ENCODE results near the gene MINDY1. TPM values are rescaled to one million over a fixed set of nuclear protein-coding genes. Genes with fewer than 3 reads are reported as not detected.

The MINDY1 gene
- total and polyA plus RNA-seq, 9 of the 15 experiments (the other 6 are each of a cell fraction or from before 2014, with no cell fraction given) = 0.49 to 11.0 (median 6.0) TPM

DNA sequence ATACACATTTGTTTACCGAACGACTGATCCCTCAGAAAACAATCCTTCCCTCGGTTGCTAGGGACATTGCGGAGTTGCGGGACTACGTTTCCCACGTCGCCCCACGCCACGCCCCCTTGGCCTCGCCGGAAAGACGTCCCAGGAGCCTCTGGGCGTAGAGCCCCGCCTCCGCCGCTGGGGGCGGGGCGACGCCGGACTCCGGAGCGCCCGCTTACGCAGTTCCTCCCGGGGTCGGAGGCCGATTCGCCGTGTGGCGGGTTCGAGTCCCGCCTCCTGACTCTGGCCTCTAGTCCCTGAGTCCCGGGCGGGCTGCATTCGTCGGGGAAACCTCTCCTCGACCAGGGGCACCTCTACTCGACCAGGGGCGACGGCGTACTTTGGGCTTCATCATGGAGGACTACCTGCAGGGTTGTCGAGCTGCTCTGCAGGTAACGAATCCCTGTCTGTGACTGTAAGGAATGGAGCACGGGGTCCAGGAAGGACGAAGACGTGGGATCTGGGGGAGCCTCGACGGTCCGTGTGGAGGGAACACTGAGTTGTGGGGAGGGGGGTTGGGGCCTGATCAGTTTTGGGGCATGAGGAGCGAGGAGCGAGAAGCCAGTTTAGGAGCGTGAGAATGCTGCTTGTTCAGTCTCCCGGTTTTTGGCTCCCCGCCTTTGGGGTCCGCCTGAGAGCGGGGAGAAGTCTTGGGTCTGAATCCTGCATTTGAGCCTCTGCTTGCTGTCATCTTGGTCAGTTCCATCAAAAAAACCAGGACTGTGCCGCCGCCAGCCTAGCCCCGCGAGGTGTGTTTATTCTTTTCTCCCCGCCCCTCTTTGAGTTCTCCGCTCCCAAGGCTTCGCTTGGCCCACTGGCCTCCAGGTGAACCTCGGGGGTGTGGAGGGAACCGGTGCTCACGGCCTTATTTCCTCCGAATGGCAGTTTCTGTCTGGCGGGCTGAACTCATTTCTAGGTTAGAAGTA is 1.8 kb upstream of the MINDY1 start, which contains the start of gene PRUNE1 (continued):
- TF ChIP-seq, protein P1, sequence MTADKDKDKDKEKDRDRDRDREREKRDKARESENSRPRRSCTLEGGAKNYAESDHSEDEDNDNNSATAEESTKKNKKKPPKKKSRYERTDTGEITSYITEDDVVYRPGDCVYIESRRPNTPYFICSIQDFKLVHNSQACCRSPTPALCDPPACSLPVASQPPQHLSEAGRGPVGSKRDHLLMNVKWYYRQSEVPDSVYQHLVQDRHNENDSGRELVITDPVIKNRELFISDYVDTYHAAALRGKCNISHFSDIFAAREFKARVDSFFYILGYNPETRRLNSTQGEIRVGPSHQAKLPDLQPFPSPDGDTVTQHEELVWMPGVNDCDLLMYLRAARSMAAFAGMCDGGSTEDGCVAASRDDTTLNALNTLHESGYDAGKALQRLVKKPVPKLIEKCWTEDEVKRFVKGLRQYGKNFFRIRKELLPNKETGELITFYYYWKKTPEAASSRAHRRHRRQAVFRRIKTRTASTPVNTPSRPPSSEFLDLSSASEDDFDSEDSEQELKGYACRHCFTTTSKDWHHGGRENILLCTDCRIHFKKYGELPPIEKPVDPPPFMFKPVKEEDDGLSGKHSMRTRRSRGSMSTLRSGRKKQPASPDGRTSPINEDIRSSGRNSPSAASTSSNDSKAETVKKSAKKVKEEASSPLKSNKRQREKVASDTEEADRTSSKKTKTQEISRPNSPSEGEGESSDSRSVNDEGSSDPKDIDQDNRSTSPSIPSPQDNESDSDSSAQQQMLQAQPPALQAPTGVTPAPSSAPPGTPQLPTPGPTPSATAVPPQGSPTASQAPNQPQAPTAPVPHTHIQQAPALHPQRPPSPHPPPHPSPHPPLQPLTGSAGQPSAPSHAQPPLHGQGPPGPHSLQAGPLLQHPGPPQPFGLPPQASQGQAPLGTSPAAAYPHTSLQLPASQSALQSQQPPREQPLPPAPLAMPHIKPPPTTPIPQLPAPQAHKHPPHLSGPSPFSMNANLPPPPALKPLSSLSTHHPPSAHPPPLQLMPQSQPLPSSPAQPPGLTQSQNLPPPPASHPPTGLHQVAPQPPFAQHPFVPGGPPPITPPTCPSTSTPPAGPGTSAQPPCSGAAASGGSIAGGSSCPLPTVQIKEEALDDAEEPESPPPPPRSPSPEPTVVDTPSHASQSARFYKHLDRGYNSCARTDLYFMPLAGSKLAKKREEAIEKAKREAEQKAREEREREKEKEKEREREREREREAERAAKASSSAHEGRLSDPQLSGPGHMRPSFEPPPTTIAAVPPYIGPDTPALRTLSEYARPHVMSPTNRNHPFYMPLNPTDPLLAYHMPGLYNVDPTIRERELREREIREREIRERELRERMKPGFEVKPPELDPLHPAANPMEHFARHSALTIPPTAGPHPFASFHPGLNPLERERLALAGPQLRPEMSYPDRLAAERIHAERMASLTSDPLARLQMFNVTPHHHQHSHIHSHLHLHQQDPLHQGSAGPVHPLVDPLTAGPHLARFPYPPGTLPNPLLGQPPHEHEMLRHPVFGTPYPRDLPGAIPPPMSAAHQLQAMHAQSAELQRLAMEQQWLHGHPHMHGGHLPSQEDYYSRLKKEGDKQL (CRISPR knock-in tag; IDR thresholded peaks at IDR 0.05; ENCODE audit: borderline replicate concordance) = no peak
- TF ChIP-seq ZNF253 (CRISPR knock-in tag; conservative IDR thresholded peaks at IDR 0.05) (no peak), MCM7 (IDR thresholded peaks at IDR 0.05) (no peak), ZC3H8 (IDR thresholded peaks at IDR 0.05) (no peak), MXD1 (CRISPR knock-in tag; IDR thresholded peaks at IDR 0.05; ENCODE audit: borderline replicate concordance, poor library complexity, severe bottlenecking) (no peak), ZNF449 (CRISPR knock-in tag; IDR thresholded peaks at IDR 0.05) (no peak), NFXL1 (CRISPR knock-in tag; IDR thresholded peaks at IDR 0.05) (no peak), MBD2 (IDR thresholded peaks at IDR 0.05; ENCODE audit: borderline replicate concordance, low read depth) (no peak; the same call in 1 of the 2 replicates), HEY1 (CRISPR knock-in tag; IDR thresholded peaks at IDR 0.05; ENCODE audit: borderline replicate concordance) (no peak), ZNF140 (CRISPR knock-in tag; IDR thresholded peaks at IDR 0.05) (no peak), TCF3 (CRISPR knock-in tag; IDR thresholded peaks at IDR 0.05) (no peak)
- TF ChIP-seq, protein P2, sequence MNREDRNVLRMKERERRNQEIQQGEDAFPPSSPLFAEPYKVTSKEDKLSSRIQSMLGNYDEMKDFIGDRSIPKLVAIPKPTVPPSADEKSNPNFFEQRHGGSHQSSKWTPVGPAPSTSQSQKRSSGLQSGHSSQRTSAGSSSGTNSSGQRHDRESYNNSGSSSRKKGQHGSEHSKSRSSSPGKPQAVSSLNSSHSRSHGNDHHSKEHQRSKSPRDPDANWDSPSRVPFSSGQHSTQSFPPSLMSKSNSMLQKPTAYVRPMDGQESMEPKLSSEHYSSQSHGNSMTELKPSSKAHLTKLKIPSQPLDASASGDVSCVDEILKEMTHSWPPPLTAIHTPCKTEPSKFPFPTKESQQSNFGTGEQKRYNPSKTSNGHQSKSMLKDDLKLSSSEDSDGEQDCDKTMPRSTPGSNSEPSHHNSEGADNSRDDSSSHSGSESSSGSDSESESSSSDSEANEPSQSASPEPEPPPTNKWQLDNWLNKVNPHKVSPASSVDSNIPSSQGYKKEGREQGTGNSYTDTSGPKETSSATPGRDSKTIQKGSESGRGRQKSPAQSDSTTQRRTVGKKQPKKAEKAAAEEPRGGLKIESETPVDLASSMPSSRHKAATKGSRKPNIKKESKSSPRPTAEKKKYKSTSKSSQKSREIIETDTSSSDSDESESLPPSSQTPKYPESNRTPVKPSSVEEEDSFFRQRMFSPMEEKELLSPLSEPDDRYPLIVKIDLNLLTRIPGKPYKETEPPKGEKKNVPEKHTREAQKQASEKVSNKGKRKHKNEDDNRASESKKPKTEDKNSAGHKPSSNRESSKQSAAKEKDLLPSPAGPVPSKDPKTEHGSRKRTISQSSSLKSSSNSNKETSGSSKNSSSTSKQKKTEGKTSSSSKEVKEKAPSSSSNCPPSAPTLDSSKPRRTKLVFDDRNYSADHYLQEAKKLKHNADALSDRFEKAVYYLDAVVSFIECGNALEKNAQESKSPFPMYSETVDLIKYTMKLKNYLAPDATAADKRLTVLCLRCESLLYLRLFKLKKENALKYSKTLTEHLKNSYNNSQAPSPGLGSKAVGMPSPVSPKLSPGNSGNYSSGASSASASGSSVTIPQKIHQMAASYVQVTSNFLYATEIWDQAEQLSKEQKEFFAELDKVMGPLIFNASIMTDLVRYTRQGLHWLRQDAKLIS (CRISPR knock-in tag; IDR thresholded peaks at IDR 0.05) = no peak
- TF ChIP-seq, protein P3, sequence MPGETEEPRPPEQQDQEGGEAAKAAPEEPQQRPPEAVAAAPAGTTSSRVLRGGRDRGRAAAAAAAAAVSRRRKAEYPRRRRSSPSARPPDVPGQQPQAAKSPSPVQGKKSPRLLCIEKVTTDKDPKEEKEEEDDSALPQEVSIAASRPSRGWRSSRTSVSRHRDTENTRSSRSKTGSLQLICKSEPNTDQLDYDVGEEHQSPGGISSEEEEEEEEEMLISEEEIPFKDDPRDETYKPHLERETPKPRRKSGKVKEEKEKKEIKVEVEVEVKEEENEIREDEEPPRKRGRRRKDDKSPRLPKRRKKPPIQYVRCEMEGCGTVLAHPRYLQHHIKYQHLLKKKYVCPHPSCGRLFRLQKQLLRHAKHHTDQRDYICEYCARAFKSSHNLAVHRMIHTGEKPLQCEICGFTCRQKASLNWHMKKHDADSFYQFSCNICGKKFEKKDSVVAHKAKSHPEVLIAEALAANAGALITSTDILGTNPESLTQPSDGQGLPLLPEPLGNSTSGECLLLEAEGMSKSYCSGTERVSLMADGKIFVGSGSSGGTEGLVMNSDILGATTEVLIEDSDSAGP (CRISPR knock-in tag; IDR thresholded peaks at IDR 0.05) = no peak

Measured in K562 (cell line).